KBM-7 (cell line): ENCODE measurements around the gene TRIM39.
"Not testable (repeated sequence)": the region's sequence is repeated elsewhere in the genome, so short reads cannot be mapped to it uniquely, and the experiment has no call there.

Source experiments
- DNase-seq: peaks from one replicate; pipeline ENCODE4 v3.0.0-alpha.2; 2015
- in situ Hi-C: fragments of 300-500 bp; cut with MboI; formaldehyde crosslinking; loops from 2 replicates; pipeline ENCODE4 v1.14.3; 2020; ENCODE audit warnings: low sequenced_read_pairs, low pct_unique_long_range_greater_than_20kb, mixed read lengths

TRIM39 gene

GRCh38 chr6:30326526-30327231 lies at the start of gene TRIM39:
Gene TRIM39, plus strand, starts transcription at chr6:30326927. Its CDS starts 2,391 bp downstream, at chr6:30329318.
- peak; percentile 85 for DNase-seq
- in situ Hi-C loops: no loop called here

- in situ Hi-C loops, DNase-seq: not testable (repeated sequence)
Measured at GRCh38 chr6:30280988-30281387, 45.7 kb upstream of the TRIM39 start.

- in situ Hi-C loops: no loop called here
- DNase-seq: no peak
Measured at GRCh38 chr6:30282522-30282921, 44.2 kb upstream of the TRIM39 start.

- in situ Hi-C loops: no loop called here
- no peak for DNase-seq
Measured at GRCh38 chr6:30283761-30284160, 43.0 kb upstream of the TRIM39 start.

GRCh38 chr6:30287139-30287538 lies 39.6 kb upstream of the TRIM39 start:
- in situ Hi-C loops: no loop called here

GRCh38 chr6:30295837-30296236 lies 30.9 kb upstream of the TRIM39 start:
- in situ Hi-C loops: no loop called here

More at GRCh38 chr6:30287139-30287538, 39.6 kb upstream of the TRIM39 start:
- DNase-seq: no peak

GRCh38 chr6:30304002-30304401 lies 22.7 kb upstream of the TRIM39 start:
- in situ Hi-C loops: no loop called here
- no peak for DNase-seq

More at GRCh38 chr6:30295837-30296236, 30.9 kb upstream of the TRIM39 start:
- no peak for DNase-seq

- DNase-seq: no peak
- in situ Hi-C loops: no loop called here
Measured at GRCh38 chr6:30311101-30311500, 15.6 kb upstream of the TRIM39 start.

GRCh38 chr6:30311671-30312070 lies 15.1 kb upstream of the TRIM39 start:
- in situ Hi-C loops: no loop called here
- DNase-seq: no peak

GRCh38 chr6:30312266-30312665 lies 14.5 kb upstream of the TRIM39 start:
- in situ Hi-C loops: no loop called here
- no peak for DNase-seq

GRCh38 chr6:30312676-30313321 lies 13.9 kb upstream of the TRIM39 start:
- in situ Hi-C loops: no loop called here
- no peak for DNase-seq

- in situ Hi-C loops: no loop called here
- DNase-seq: no peak
Measured at GRCh38 chr6:30315156-30315555, 11.6 kb upstream of the TRIM39 start.

GRCh38 chr6:30317913-30318589 lies 8.7 kb upstream of the TRIM39 start:
- no peak for DNase-seq
- in situ Hi-C loops: no loop called here

GRCh38 chr6:30319146-30319835 lies 7.4 kb upstream of the TRIM39 start:
- no peak for DNase-seq
- in situ Hi-C loops: no loop called here

GRCh38 chr6:30321692-30322388 lies 4.9 kb upstream of the TRIM39 start:
- in situ Hi-C loops: no loop called here
- DNase-seq: no peak

GRCh38 chr6:30322527-30323501 lies 3.9 kb upstream of the TRIM39 start:
- in situ Hi-C loops: no loop called here
- DNase-seq: no peak

GRCh38 chr6:30323806-30324205 lies 2.9 kb upstream of the TRIM39 start:
- in situ Hi-C loops: no loop called here
- DNase-seq: no peak
